Measurements from ENCODE around the gene FLNA.
"Not testable (repeated sequence)": the region's sequence is repeated elsewhere in the genome, so short reads cannot be mapped to it uniquely, and the experiment has no call there.

The FLNA gene

DNA sequence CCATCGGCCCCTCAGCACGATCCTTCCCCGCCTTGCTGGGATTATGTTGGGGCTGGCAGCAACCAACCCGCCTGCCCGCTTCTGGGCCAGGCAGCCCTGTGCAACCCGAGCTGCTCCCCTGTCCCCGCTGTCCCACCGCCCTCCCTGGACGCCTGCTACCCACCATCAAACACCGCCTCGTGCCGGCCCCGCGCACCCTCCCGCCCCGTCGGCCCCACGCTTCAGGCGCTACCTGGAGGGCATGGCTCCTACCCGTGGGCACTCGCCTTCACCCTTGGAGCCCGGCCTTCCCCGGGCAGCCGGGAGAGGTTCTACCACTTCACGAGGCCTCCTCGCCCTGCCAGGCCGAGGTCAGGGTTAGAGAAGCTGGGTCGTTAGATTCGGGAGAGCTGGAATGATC lies 41.9 kb downstream of the FLNA start:
- no peak for DNase-seq

DNA sequence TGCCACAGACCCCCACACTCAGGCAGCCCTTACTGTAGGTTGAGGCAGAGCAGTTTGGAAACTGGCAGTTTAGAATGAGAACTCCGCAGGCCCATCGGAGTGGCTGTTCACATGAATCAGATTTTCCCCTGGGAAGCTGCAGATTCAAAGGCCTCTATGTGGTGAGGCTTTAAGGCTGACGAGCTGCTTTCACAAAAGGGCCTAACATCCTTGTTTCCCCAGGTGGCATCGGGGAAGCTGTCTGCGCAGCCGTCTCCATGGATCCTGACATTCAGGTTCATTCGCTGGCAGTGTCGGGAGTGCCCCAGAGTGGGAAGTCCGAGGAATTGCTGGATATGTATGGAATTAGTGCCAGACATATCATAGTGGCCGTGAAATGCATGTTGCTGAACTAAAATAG lies 45.1 kb downstream of the FLNA start:
- no peak for DNase-seq

DNA sequence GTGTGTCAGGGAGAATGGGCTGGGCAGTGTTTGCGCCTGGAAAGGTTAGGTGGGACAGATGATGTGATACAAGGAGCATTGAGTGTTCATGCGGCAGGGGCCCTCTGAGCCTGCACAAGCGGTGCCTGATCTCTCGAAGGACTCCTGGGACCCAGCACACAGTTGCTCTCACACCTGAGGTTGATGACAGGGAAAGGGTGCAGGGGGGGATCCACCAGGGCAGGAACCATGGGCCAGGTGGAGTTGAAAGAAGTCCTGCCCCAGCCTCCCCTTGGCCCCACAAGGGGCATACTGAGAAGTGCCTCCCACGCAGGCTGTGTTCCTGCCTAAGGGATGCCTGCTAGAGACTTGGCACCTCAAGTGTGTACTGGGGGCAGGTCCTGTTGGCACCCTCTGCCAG lies 45.8 kb downstream of the FLNA start:
- no peak for DNase-seq

DNA sequence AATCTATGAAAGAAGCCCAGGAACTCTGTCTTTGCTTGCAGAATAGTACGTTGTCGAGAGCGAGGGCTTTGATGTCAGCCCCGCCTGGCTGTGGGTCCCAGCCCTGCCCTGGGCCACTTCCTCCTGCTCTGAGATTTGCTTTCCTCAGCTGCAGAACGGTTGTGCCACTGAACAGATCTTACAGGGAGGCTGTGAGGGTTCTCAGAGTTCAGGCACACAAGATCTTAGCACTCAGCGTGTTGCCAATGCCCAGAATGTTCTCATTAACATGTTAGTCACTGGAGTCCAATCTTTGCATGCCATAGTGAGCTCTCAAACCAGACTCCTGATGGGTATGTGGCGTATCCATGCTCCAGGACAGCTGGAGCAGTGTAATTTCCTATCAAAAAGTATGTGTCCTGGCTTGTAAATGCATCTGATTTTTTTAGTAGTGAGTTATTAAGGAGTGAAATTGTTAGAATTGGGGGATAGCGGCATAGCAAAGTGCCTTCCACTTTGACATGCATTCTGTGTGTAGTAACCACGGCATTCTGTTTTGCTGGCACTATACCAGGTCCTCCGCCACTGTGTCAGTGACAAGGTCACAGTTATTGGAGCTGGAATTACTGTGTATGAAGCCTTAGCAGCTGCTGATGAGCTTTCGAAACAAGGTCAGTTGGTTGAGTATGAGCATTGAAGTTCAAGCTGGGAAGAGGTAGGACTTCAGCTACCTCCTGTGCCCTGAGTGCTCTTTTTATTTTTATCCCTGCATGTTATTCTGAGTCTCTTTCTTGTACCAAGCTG lies 47.2 kb downstream of the FLNA start:
- DNase-seq: no peak

DNA sequence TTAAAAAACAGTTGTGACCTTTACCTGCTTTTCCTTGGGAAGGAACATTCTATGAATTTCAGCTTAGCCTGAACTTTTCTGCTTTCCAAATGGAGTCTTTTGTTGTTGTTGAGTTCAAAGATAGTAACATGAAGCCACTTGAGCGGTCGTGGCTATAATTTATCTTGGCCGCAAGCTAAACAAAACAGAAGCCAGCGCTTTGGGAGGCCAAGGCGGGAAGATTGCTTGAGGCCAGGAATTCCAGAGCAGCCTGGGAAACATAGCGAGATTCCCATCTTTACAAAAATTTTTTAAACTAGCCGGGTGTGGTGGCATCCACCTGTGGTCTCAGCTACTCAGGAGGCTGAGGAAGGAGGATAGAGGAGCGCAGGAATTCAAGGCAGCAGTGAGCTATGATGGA lies 48.9 kb downstream of the FLNA start:
- DNase-seq: no peak

DNA sequence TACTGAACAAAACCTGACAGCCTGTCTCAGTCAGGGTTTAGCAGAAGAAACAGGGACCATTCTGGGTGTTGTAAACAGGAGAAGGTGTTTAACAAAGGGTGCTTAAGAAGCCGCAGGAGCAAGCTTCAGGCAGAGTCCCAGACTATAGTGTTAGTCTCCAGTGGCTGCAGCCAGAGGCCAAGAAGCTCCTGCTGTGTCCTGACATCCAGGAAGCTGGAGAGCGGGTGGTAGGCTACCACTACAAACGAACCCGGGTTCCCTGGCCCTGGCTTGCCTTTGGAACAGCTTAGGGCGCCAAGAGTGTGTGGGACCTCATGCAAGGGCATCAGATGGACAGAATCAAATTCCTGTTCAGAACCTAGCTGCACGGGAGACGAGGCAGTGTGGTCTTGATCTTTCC lies 50.9 kb downstream of the FLNA start:
- DNase-seq: no peak

DNA sequence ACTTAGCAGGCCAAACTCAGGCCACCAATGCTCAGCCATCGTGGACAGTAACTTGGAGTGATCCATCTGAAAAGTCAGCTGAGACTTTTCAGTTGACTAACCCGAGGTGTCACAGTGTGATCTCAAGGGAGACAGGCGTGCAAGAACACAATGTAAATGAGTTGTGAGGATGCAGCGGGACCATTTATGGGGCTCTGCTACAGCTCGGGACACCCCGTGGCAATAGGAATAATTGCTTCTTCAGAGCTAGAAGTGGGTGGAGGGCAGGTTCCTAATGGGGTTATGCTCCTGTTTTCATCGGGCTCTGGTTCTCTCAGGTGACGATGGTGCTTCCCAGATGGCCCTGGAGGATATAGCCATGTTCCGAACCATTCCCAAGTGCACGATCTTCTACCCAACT lies 51.5 kb downstream of the FLNA start:
- DNase-seq: no peak

DNA sequence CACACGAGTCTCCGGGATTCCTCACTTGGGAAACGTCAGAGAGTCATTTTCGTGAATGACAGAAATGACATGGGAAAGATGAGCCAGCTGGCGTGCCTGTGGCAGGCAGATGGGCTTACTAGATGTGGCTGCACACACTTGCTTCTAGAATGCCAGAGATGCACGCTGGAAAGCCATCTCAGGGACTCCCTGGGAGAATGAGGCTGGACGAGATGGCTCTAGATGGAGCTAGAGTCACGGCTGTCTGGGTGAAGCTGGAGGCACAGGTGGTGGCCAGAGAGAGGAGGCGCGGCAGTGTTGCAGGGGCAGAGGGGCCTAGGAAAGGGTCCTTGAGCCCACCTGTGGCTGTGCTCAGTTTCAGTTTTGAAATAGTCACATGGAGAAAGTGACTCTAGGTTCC lies 52.8 kb downstream of the FLNA start:
- DNase-seq: no peak

DNA sequence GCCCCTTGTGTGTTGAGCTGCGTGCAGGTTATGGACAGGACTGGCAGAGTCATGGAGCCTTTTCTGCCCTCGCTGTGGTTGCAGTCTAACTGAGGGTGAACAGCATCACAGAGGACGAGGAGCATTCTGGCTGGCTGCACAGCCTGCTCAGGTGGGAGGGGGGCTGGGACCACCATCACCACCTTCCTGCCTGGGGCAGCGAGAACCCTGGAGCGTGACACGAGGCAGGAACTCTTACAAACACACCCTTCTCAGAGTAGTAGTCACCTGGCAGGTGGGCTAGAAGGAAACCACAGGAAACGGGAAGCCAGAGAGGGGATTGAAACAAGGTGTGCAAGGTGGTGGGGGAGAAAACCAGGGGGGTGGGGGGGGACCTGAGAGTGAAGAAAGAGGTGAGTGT lies 53.3 kb downstream of the FLNA start:
- no peak for DNase-seq

DNA sequence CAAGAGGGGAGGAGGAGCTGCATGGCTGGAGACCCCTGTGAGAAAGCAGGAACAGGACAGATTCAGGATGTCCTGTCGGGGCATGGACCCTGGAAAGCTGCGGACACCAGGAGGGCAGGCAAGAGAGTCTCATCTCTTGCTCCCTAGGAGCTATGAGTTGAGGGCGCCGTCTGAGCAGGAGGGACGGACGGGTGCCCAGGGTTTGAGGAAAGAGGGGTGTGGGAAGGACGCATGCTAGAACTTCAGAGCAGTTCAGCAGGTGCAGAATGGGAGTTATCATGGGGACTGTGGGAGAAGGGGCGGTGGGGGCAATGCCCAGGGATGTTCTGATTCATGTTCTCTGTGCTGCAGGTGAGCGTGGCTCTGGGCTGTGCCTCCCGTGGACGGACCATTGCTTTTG lies 54.0 kb downstream of the FLNA start:
- DNase-seq: no peak

DNA sequence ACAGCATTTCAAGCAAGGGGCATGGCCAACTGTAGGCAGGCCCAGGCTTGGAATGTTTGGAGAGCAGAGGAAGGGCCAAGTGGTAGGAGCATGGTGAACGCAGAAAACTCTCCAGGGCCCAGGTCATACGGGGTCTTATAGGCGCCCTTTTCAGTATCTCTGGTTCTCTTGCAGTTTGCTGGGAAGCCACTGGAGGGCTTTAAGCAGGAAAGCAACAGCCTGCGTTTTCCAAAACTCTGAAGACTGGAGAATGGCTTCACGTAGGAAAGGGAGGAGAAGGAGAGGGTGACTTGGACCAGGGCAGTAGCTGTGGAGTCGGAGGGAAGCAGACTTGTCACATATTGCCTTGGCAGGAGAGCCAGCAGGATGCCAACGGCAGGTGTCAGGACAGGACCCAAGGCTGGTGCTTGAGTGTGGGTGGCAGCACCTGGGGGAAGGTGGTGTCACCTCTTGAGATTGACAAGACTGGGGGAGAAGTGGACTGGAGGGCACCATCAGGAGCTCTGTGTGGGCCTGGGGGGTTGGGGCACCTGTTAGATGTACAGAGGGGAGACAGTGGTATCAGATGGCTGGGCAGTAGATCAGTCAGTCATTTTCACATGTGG lies 56.9 kb downstream of the FLNA start:
- no peak for DNase-seq

DNA sequence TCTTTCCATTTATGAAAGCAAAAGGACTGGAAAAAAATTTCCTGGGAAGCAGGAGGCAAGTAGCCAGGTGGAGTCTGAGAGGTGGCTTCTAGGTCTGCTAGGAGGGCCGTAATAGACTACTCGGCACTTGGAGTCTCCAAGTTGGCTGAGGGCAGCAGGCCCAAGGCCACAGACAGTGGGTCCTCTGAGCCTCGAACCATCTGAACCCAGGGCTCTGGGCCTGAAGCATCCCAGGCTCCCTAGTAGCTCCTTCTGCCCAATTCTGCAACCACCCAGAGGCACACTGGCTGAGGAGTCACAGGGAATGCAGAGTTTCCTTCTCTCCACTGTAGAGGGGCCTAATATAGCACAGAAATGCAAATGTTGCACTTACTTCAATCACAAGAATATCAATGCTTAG lies 59.0 kb downstream of the FLNA start:
- no peak for DNase-seq

DNA sequence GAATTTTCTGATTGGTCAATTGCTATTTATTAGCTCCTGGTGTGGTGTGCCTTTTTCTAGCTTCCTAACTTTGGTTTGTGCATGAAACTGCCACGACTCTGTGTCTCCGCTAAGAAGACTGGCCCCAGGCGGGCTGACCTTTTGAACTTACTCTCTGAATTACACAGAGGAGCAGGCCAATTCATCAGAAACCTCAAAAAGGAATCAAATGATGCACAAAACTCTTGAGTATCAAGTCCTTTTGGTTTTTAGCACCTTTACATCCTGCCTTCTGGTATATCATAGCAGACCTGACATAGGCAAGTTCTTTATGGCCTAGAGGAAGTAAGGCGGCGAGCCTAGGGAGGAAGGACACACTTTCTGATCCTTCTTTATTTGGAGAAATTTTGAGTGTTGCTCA lies 61.3 kb downstream of the FLNA start:
- no peak for DNase-seq

DNA sequence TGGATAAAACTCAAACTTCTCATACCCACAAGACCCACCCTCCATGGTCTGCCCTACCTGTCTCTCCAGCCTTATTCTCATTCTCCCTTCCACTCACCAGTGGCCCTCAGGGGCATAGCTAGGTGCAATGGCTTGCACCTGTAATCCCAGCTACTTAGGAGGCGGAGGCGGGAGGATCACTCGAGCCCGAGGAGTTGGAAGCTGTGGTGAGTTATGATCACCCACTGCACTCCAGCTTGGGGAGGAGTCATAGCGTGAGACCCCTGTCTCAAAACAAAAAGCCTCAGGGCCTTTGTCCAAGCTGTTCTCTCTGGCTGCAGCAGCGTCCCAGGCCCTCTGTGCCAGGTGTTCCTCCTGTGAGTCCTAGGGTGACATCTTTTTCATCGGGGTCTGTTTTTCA lies 62.3 kb downstream of the FLNA start:
- DNase-seq: no peak

DNA sequence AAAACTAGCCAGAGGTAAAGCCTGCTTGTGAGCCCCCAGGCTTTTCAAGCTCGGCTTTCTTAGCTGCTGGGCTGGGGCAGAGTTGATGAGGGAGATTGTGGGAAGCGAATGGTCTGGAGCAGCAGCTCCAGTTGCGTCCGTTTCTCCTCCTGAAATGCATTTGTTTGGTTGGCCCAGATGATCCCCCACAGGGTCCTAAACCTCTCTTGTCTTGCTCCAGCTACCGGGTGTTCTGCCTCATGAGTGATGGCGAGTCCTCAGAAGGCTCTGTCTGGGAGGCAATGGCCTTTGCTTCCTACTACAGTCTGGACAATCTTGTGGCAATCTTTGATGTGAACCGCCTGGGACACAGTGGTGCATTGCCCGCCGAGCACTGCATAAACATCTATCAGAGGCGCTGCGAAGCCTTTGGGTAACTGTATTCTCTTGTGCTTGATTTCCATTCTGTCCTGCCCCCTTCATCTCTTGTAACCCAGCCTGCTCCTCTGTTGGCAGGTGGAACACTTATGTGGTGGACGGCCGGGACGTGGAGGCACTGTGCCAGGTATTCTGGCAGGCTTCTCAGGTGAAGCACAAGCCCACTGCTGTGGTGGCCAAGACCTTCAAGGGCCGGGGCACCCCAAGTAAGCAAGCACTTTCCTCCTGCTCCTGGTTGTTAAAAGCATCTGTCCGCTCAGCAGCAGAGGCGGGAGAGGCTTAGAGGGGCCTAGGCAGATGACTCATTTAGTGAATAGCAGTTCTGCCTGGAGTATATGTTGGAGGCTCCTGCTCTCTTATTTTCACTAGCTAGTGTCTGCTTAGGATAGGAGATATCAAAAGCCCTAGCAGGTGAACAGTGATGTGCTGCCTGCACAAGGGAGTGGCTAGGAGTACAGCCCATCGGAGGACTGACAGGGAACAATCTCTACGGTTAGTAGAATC lies 63.6 kb downstream of the FLNA start:
- DNase-seq: no peak

DNA sequence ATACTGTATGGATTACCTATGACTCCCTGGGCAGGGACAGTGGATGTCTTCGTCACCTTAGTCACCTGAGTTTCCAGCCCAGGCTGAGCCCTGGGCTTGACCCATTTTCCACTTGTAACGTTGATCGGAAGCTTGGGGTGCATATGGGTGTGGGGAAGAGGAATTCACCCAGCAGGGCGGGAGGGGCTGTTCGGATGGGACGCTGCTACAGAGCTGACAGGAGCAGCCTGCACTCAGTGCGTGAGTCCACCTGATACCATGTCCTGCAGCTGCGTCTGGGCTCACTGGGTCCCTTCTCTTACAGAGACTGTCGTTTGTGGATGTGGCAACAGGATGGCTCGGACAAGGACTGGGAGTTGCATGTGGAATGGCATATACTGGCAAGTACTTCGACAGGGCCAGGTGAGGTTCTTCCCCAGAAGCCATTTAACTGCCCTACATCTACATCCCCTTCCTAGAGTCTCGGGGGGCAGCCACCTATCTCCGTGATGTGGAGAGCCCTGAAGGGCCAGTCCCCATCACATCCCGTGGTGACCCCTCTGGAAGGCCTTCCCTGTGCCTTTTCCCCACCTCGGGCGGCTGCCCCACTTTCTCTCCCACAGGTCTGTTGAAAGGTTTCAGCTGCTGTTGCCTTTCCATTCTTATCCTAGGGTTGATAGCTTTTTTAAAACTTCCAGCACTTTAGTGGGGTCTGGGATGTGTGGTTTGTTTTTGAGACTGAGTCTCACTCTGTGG lies 65.2 kb downstream of the FLNA start:
- DNase-seq: no peak

DNA sequence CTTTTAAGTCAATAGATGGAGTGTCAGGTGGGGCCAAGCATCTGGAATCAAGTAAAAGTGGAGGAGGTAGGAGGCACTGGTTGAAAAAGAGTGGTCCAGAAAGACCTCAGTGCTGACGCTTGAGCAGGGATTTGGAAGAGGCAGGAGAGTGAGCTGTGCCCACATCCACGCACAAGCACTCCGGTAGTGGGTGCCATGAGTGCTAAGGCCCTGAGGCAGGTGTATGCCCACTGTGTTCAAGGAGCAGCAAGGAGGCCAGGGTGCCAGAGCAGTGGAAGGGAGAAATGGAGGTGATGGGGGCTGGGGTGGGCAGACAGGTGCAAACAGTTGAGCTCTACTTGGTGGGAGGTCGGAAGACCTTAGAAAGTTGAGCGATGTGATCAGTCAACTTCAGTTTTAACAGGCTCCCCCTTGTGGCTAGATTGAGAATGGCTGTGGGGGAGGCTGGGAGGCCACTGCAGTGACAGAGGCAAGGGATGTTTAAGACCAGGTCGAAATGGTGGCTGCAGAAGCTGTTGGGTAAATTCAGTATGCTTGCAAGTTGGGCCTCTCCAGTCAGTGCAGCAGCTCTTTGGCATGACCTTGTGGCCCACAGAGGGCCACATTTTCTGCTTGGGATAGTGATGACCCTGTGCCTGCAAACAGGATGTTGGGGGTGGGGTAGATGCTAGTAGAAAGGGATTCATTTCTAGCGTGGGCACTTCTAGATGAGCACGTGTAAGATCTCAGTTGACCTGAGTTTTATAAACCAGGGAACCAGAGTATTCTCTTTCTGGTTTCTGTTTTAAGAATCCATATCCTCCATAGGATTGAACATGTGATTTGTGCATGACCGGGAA lies 66.1 kb downstream of the FLNA start:
- peak; percentile 75 for DNase-seq

DNA sequence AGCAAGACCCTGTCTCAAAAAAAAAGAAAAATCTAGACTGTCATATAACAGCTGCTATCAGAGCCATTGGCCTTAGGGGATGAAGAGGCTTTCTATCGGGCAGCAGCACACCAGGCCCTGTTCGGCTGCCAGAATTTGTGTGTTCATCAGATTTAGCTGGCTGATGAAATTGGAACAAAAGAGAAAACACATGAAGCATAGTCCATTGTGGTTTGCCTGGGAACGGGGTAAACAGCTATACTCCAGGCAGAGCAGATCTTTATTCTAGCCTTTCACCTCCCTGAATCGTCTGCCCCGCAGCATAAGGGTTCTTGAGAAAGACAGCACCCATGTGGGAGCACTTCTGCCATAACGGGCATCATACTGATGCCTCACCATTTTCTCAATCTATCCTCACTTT lies 67.2 kb downstream of the FLNA start:
- no peak for DNase-seq

DNA sequence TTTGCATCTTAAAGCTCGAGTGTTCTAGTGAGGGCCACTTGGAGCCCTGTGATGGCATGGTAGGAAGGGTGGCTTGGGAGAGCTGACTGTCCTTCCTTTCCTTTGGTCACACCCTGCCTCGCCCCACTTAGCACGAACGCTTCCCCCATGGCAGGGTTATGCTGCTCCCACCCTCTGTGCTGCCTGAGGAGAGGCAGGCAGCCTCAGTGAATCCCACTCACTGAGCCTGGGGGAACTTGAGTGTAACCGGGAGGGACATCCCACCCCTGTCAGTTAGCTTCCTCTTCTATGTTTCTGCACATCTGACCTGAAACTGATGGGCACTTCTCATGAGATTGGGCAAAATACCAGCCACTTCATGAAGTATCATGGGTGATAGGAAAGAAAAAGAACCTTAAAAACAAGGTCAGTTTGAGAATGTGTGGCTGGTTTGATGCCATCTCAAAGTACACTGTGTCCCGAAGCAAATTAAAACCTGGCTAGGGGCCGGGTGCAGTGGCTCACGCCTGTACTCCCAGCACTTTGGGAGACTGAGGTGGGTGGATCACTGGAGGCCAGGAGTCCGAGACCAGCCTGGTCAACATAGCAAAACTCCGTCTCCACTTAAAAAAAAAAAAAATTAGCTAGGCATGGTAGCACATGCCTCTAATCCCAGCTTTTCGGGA lies 68.8 kb downstream of the FLNA start:
- DNase-seq: no peak

DNA sequence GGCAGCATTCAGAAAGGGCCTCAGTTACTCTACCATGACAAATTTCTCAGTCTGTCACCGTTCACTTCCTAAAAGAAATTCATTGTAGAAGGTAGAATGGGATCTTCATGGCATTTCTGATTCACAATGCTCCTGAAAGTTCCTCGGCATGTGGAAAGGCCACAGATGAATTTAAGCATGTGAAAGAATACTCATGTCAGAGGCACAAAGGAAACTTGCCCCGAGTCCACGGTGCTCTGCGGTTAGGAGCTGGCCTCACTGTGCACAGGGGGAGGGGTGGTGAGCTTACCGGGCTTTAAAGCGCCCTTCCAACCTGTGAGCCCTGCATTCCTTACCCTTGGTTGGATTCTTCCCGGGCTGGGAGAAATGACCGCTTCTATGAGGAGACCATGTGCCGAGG lies 69.6 kb downstream of the FLNA start:
- DNase-seq: no peak

DNA sequence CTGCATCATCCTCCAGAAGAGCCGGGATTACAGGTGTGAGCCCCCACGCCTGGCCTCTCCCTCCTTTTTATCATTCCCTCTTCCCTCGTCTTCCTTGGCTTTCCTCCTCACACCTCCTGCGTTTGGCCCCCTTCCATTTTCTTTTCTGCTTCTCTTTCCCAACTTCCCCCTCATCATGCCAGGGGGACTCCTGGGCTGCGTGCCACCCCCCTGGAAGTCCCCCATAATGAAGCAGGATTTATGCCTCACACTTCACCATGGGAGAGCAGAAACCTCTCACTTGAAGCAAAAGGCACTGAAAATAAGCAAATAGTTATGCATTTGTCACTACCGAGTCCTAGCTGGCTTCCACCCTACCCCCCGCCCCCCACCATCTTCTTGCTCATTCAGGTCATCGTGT lies 71.0 kb downstream of the FLNA start:
- DNase-seq: no peak

DNA sequence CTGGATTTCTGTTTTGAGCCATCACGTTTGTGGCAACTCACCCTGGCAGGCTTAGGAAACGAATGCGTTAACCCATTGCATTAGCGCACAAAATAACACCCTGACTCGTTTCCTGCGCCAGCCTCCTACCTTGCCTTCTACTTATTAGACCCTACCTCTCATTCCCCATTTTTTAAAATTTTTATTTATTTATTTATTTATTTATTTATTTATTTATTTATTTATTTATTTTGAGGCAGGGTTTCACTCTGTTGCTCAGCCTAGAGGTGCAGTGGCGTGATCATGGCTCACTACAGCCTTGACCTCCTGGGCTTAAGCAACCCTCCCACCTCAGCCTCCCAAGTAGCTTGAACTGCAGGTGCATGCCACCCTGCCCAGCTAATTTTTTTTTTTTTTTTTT lies 71.4 kb downstream of the FLNA start:
- DNase-seq: not testable (repeated sequence)
